Caco-2 (cell line): ENCODE measurements around the gene OCEL1. TPM values are rescaled to one million over a fixed set of nuclear protein-coding genes. Genes with fewer than 3 reads are reported as not detected.

ENCODE experiments used
- BruUV-seq: library from RNA; stranded (reverse); fragments of 400-500 nt; replicated peaks from 2 replicates; lab custom pipeline; 2021; lab: Mats Ljungman, UMichigan
- CTCF ChIA-PET: fragments of 300-600 bp; sonication (Branson Sonifier 250); formaldehyde crosslinking; loops from one replicate; lab custom pipeline; 2022; ENCODE audit warnings: antibody characterized with exemption; lab: Charles Lee
- POLR2A ChIA-PET: fragments of 300-600 bp; sonication (Branson Sonifier 250); formaldehyde crosslinking; loops from one replicate; lab custom pipeline; 2022; ENCODE audit warnings: antibody characterized with exemption; lab: Charles Lee
- DNase-seq, 2 experiments: peaks; one replicate each; pipeline versions ENCODE4 v3.0.0 to v3.0.0-alpha.2; 2020 to 2022
- H3K27me3 ChIP-seq: replicated peaks from 2 replicates; pipeline ENCODE4 v1.6.0; 2011; ENCODE audit warnings: low read length; ENCODE audit not compliant: control insufficient read depth, insufficient read depth
- H3K36me3 ChIP-seq: 2 replicates; pipeline ENCODE4 v1.5.1; 2011; ENCODE audit warnings: low read length; ENCODE audit not compliant: control insufficient read depth, insufficient read depth
- H3K4me1 ChIP-seq: fragments of 250-450 bp; sonication (Bioruptor Pico); 2 replicates; pipeline ENCODE4 v1.5.1; 2020; ENCODE audit warnings: mild to moderate bottlenecking
- H3K4me3 ChIP-seq: 2 replicates; pipeline ENCODE4 v1.5.1; 2011; ENCODE audit warnings: low read depth, mild to moderate bottlenecking, control low read depth, low read length
- H3K9me3 ChIP-seq: fragments of 250-450 bp; sonication (Bioruptor Pico); 2 replicates; pipeline ENCODE4 v1.5.1; 2020; ENCODE audit warnings: mild to moderate bottlenecking, moderate library complexity
- H3K27ac Mint-ChIP-seq: one replicate; pipeline ENCODE4 v1.8.0; 2022; ENCODE audit warnings: mixed read lengths; ENCODE audit not compliant: unreplicated experiment
- H3K27me3 Mint-ChIP-seq: one replicate; pipeline ENCODE4 v1.8.0; 2022; ENCODE audit warnings: mixed read lengths; ENCODE audit not compliant: insufficient read depth, unreplicated experiment
- H3K36me3 Mint-ChIP-seq: one replicate; pipeline ENCODE4 v1.8.0; 2022; ENCODE audit warnings: mild to moderate bottlenecking, mixed read lengths; ENCODE audit not compliant: insufficient read depth, unreplicated experiment
- H3K4me1 Mint-ChIP-seq: one replicate; pipeline ENCODE4 v1.8.0; 2022; ENCODE audit warnings: low read depth, mixed read lengths; ENCODE audit not compliant: unreplicated experiment
- H3K4me3 Mint-ChIP-seq: one replicate; pipeline ENCODE4 v1.8.0; 2022; ENCODE audit warnings: mild to moderate bottlenecking, moderate library complexity, mixed read lengths; ENCODE audit not compliant: unreplicated experiment
- H3K9me3 Mint-ChIP-seq: one replicate; pipeline ENCODE4 v1.8.0; 2022; ENCODE audit warnings: mixed read lengths; ENCODE audit not compliant: unreplicated experiment
- CTCF ChIP-seq, 2 experiments: fragments of 200-600 bp in 1 of 2; IDR thresholded peaks; 1 replicate in 1 of 2; 2 replicates in 1 of 2; pipeline versions ENCODE4 v1.5.1 to v1.8.0; 2011 to 2022; ENCODE audit warnings: antibody characterized with exemption in 1 of 2, control low read depth in 1 of 2, inconsistent platforms in 1 of 2, low read depth in 1 of 2, low read length in 1 of 2, mild to moderate bottlenecking in 1 of 2, moderate library complexity in 1 of 2; ENCODE audit not compliant: insufficient read depth in 1 of 2, severe bottlenecking in 1 of 2, unreplicated experiment in 1 of 2
- intact Hi-C: fragments of 100-400 bp; cut with micrococcal nuclease; formaldehyde crosslinking; loops from one replicate; pipeline ENCODE4 v1.10.0; 2022; ENCODE audit not compliant: unreplicated experiment
- total RNA-seq: library from RNA; stranded (reverse); gene quantifications from 2 replicates; pipeline ENCODE4 v1.2.3, GENCODE V29; 2022

Gene OCEL1
- total RNA-seq, 1 experiment from 2014 or later, result 14.9 TPM

- H3K36me3 Mint-ChIP-seq, result peaks cover 22% of the 10 kb centered on the region
- no peaks in the 10 kb centered on the region for H3K27me3 ChIP-seq
- H3K4me1 Mint-ChIP-seq, result no peaks in the 10 kb centered on the region
- ChIA-PET CTCF (no interaction called here), POLR2A (no interaction called here)
- H3K9me3 ChIP-seq, result no peaks in the 10 kb centered on the region
- H3K4me1 ChIP-seq, result peaks cover 2% of the 10 kb centered on the region; the same call in 1 of the 2 replicates
- H3K9me3 Mint-ChIP-seq, result no peaks in the 10 kb centered on the region
- no peak overlapping the region for H3K4me3 Mint-ChIP-seq
- no TSS peak for BruUV-seq
- H3K4me3 ChIP-seq, result no peak overlapping the region
- peaks cover 1% of the 10 kb centered on the region; the same call in 1 of the 2 replicates for H3K36me3 ChIP-seq
- no peak overlapping the region for H3K27ac Mint-ChIP-seq
- DNase-seq, result peak; percentile 61 to 83
- intact Hi-C loops, result no loop called here
- no peaks in the 10 kb centered on the region for H3K27me3 Mint-ChIP-seq
- TF ChIP-seq CTCF (IDR thresholded peaks at IDR 0.05; ENCODE audit: insufficient read depth in 1 of 2, low read depth in 1 of 2, low read length in 1 of 2, severe bottlenecking in 1 of 2, unreplicated experiment in 1 of 2), result no peak
These were observed 16.6 kb upstream of the OCEL1 start for GRCh38 chr19:17209126-17210036.

GRCh38 chr19:17210296-17210695, 15.7 kb upstream of the OCEL1 start:
- no peak overlapping the region for H3K4me3 Mint-ChIP-seq
- H3K36me3 Mint-ChIP-seq, result peaks cover 28% of the 10 kb centered on the region
- no peaks in the 10 kb centered on the region for H3K27me3 Mint-ChIP-seq
- CTCF ChIA-PET, result no interaction called here
- H3K9me3 Mint-ChIP-seq, result no peaks in the 10 kb centered on the region
- H3K4me1 Mint-ChIP-seq, result no peaks in the 10 kb centered on the region
- peaks cover 1% of the 10 kb centered on the region; the same call in 1 of the 2 replicates for H3K36me3 ChIP-seq
- intact Hi-C loops, result no loop called here
- no peak for TF ChIP-seq CTCF (IDR thresholded peaks at IDR 0.05; ENCODE audit: insufficient read depth in 1 of 2, low read depth in 1 of 2, low read length in 1 of 2, severe bottlenecking in 1 of 2, unreplicated experiment in 1 of 2)
- no TSS peak for BruUV-seq
- no peaks in the 10 kb centered on the region for H3K27me3 ChIP-seq
- POLR2A ChIA-PET, result no interaction called here
- no peak overlapping the region for H3K27ac Mint-ChIP-seq
- no peaks in the 10 kb centered on the region for H3K9me3 ChIP-seq
- DNase-seq, result no peak
- H3K4me1 ChIP-seq, result peaks cover 6% of the 10 kb centered on the region; the same call in 1 of the 2 replicates
- no peak overlapping the region for H3K4me3 ChIP-seq

GRCh38 chr19:17211547-17212446, 14.2 kb upstream of the OCEL1 start:
- peaks cover 1% of the 10 kb centered on the region; the same call in 1 of the 2 replicates for H3K36me3 ChIP-seq
- POLR2A ChIA-PET, result interaction anchor here (0.6 kb wide), 1 partner anchor 14 kb away, joined by 3 read pairs; the partner anchor contains the start of gene OCEL1
- no peak for DNase-seq
- H3K4me3 ChIP-seq, result no peak overlapping the region
- no peaks in the 10 kb centered on the region for H3K9me3 ChIP-seq
- Mint-ChIP-seq H3K27me3 (no peaks in the 10 kb centered on the region), H3K4me3 (no peak overlapping the region), H3K9me3 (no peaks in the 10 kb centered on the region), H3K27ac (no peak overlapping the region), H3K36me3 (peaks cover 36% of the 10 kb centered on the region), H3K4me1 (no peaks in the 10 kb centered on the region)
- H3K4me1 ChIP-seq, result peaks cover 9% of the 10 kb centered on the region; the same call in 1 of the 2 replicates
- no TSS peak for BruUV-seq
- TF ChIP-seq CTCF (IDR thresholded peaks at IDR 0.05; ENCODE audit: insufficient read depth in 1 of 2, low read depth in 1 of 2, low read length in 1 of 2, severe bottlenecking in 1 of 2, unreplicated experiment in 1 of 2), result no peak
- CTCF ChIA-PET, result interaction anchor here (0.6 kb wide), 1 partner anchor 9 kb away, joined by 3 read pairs; no protein-coding TSS in a partner anchor
- intact Hi-C loops, result no loop called here
- H3K27me3 ChIP-seq, result no peaks in the 10 kb centered on the region
